Measurements from ENCODE around the gene CEACAM6. TPM values are rescaled to one million over a fixed set of nuclear protein-coding genes. Genes with fewer than 3 reads are reported as not detected.

The CEACAM6 gene
- total RNA-seq, 1 experiment from 2014 or later = 0.21 TPM

DNA sequence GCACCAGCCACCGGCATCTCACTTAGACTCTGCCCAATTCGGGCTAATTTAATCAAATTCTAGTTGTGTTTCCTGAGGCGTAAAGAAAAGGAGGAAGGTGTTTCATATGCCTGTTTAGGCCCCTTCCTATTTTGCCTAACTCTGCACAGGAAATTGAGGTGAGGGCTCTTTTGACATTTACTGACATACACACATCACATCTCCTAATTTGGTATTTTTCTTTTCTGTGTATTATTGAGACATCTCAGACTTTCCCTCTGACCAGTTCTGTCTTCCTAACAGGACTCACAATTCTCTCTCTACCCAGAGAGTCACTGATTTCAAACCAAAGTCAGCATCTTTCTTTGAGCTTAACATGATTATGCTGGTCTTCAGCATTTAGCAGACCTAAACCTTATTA is 49.0 kb downstream of the CEACAM6 start:
- no peak overlapping the region for H3K27ac ChIP-seq (ENCODE audit: low read length)
- H3K4me1 ChIP-seq (ENCODE audit: control insufficient read depth, insufficient read depth, low read length) = no peaks in the 10 kb centered on the region
- no peaks in the 10 kb centered on the region for H3K9me3 ChIP-seq (ENCODE audit: control insufficient read depth, insufficient read depth, low read depth, low read length)
- H3K4me3 ChIP-seq (ENCODE audit: low read depth in 2 of 2, low read length in 2 of 2) = no peak overlapping the region
- in situ Hi-C loops (cut with HindIII; ENCODE audit: low pct_unique_long_range_greater_than_20kb, low sequenced_read_pairs) = no loop called here
- ATAC-seq (no peak), DNase-seq (ENCODE audit: low read depth, low spot score) (no peak)
- no peaks in the 10 kb centered on the region for H3K27me3 ChIP-seq (ENCODE audit: control insufficient read depth, insufficient read depth, low read length)
- no peaks in the 10 kb centered on the region for H3K36me3 ChIP-seq (ENCODE audit: control insufficient read depth, insufficient read depth, low read length)
- intact Hi-C loops (cut with micrococcal nuclease; ENCODE audit: unreplicated experiment) = no loop called here
- TF ChIP-seq POLR2AphosphoS5 (IDR thresholded peaks at IDR 0.05; ENCODE audit: low read depth, low read length) = no peak
- no peak for TF ChIP-seq TCF7L2 (IDR thresholded peaks at IDR 0.05; ENCODE audit: low read depth, low read length)
- TF ChIP-seq, protein P1, sequence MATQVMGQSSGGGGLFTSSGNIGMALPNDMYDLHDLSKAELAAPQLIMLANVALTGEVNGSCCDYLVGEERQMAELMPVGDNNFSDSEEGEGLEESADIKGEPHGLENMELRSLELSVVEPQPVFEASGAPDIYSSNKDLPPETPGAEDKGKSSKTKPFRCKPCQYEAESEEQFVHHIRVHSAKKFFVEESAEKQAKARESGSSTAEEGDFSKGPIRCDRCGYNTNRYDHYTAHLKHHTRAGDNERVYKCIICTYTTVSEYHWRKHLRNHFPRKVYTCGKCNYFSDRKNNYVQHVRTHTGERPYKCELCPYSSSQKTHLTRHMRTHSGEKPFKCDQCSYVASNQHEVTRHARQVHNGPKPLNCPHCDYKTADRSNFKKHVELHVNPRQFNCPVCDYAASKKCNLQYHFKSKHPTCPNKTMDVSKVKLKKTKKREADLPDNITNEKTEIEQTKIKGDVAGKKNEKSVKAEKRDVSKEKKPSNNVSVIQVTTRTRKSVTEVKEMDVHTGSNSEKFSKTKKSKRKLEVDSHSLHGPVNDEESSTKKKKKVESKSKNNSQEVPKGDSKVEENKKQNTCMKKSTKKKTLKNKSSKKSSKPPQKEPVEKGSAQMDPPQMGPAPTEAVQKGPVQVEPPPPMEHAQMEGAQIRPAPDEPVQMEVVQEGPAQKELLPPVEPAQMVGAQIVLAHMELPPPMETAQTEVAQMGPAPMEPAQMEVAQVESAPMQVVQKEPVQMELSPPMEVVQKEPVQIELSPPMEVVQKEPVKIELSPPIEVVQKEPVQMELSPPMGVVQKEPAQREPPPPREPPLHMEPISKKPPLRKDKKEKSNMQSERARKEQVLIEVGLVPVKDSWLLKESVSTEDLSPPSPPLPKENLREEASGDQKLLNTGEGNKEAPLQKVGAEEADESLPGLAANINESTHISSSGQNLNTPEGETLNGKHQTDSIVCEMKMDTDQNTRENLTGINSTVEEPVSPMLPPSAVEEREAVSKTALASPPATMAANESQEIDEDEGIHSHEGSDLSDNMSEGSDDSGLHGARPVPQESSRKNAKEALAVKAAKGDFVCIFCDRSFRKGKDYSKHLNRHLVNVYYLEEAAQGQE (IDR thresholded peaks at IDR 0.05; ENCODE audit: insufficient read depth in 1 of 2, low read depth in 2 of 2, low read length in 1 of 2) = no peak
- TF ChIP-seq, protein P2, sequence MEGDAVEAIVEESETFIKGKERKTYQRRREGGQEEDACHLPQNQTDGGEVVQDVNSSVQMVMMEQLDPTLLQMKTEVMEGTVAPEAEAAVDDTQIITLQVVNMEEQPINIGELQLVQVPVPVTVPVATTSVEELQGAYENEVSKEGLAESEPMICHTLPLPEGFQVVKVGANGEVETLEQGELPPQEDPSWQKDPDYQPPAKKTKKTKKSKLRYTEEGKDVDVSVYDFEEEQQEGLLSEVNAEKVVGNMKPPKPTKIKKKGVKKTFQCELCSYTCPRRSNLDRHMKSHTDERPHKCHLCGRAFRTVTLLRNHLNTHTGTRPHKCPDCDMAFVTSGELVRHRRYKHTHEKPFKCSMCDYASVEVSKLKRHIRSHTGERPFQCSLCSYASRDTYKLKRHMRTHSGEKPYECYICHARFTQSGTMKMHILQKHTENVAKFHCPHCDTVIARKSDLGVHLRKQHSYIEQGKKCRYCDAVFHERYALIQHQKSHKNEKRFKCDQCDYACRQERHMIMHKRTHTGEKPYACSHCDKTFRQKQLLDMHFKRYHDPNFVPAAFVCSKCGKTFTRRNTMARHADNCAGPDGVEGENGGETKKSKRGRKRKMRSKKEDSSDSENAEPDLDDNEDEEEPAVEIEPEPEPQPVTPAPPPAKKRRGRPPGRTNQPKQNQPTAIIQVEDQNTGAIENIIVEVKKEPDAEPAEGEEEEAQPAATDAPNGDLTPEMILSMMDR (IDR thresholded peaks at IDR 0.05) = no peak
- no peak for TF ChIP-seq SIN3A (IDR thresholded peaks at IDR 0.05; ENCODE audit: borderline replicate concordance, insufficient read depth, low read depth, low read length)
- ChIA-PET CTCF (no interaction called here), POLR2A (interaction anchor here (0.7 kb wide), 1 partner anchor 432 kb away, joined by 4 read pairs; no protein-coding TSS in a partner anchor)
- no TSS peak for BruUV-seq (replicated peaks)

DNA sequence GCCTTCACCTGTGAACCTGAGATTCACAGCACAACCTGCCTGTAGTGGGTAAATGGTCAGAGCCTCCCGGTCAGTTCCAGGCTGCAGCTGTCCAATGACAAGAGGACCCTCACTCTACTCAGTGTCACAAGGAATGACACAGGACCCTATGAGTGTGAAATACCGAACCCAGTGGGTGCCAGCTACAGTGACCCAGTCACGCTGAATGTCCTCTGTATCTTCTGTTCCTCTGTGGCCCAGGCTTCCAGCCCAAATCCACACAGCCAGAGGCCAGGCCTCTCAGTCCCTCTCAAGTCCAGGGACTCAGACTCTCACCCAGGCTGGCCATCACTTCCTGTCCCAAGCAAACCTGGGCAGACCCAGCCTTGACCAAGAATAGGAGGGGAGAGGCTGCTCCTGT is 51.8 kb downstream of the CEACAM6 start:
- in situ Hi-C loops (cut with HindIII; ENCODE audit: low pct_unique_long_range_greater_than_20kb, low sequenced_read_pairs) = no loop called here
- Histone ChIP-seq H3K4me1 (ENCODE audit: control insufficient read depth, insufficient read depth, low read length) (no peaks in the 10 kb centered on the region), H3K27me3 (ENCODE audit: control insufficient read depth, insufficient read depth, low read length) (no peaks in the 10 kb centered on the region), H3K4me3 (ENCODE audit: low read depth in 2 of 2, low read length in 2 of 2) (no peak overlapping the region), H3K36me3 (ENCODE audit: control insufficient read depth, insufficient read depth, low read length) (no peaks in the 10 kb centered on the region), H3K9me3 (ENCODE audit: control insufficient read depth, insufficient read depth, low read depth, low read length) (no peaks in the 10 kb centered on the region), H3K27ac (ENCODE audit: low read length) (no peak overlapping the region)
- no TSS peak for BruUV-seq (replicated peaks)
- ChIA-PET CTCF (no interaction called here), POLR2A (no interaction called here)
- intact Hi-C loops (cut with micrococcal nuclease; ENCODE audit: unreplicated experiment) = no loop called here
- DNase-seq (ENCODE audit: low read depth, low spot score) (no peak), ATAC-seq (no peak)
- no peak for TF ChIP-seq SIN3A (IDR thresholded peaks at IDR 0.05; ENCODE audit: borderline replicate concordance, insufficient read depth, low read depth, low read length)
- TF ChIP-seq POLR2AphosphoS5 (IDR thresholded peaks at IDR 0.05; ENCODE audit: low read depth, low read length) = no peak
- TF ChIP-seq, protein P2 (IDR thresholded peaks at IDR 0.05) = no peak
- TF ChIP-seq TCF7L2 (IDR thresholded peaks at IDR 0.05; ENCODE audit: low read depth, low read length) = no peak
- TF ChIP-seq, protein P1 (IDR thresholded peaks at IDR 0.05; ENCODE audit: insufficient read depth in 1 of 2, low read depth in 2 of 2, low read length in 1 of 2) = no peak
